Right lobe of liver (tissue), 4 donors: ENCODE results near the gene CCK.

Experiments
- POLR2A ChIP-seq: fragments of 450-650 bp; IDR thresholded peaks from one replicate; pipeline ENCODE4 v1.6.1; 2017; ENCODE audit warnings: antibody characterized with exemption, mild to moderate bottlenecking
- TF ChIP-seq, protein P1 (sequence below), 4 donors: fragments of 200-600 bp in 3 of 4; fragments of 450-650 bp in 1 of 4; IDR thresholded peaks; one replicate each; pipeline versions ENCODE4 v1.5.1 to v1.8.0; 2016 to 2022; ENCODE audit warnings: antibody characterized with exemption in 4 of 4, mild to moderate bottlenecking in 2 of 4
- donor health status: DM: no; HTN: no; CAD: no.
- donor health status: DM: no; HTN: no; CAD: no.
- donor health status: DM: no; HTN: yes; CAD: no.

DNA sequence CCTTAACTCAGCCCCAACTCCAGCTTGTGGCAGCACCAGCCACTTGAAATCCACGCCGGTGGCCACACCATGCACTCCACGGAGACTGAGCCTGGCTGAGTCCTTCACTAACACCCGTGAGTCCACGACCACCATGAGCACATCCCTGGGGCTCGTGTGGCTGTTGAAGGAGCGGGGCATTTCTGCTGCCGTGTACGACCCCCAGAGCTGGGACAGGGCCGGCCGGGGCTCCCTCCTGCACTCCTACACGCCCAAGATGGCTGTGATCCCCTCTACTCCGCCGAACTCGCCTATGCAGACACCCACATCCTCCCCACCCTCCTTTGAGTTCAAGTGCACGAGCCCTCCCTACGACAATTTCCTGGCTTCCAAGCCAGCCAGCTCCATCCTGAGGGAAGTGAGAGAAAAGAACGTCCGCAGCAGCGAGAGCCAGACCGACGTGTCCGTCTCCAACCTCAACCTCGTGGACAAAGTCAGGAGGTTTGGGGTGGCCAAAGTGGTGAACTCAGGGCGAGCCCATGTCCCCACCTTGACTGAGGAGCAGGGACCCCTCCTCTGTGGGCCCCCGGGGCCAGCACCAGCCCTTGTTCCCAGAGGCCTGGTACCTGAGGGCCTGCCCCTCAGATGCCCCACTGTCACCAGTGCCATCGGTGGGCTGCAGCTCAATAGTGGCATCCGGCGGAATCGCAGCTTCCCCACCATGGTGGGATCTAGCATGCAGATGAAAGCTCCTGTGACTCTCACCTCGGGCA lies 42.9 kb downstream of the CCK start:
- TF ChIP-seq, protein P1, sequence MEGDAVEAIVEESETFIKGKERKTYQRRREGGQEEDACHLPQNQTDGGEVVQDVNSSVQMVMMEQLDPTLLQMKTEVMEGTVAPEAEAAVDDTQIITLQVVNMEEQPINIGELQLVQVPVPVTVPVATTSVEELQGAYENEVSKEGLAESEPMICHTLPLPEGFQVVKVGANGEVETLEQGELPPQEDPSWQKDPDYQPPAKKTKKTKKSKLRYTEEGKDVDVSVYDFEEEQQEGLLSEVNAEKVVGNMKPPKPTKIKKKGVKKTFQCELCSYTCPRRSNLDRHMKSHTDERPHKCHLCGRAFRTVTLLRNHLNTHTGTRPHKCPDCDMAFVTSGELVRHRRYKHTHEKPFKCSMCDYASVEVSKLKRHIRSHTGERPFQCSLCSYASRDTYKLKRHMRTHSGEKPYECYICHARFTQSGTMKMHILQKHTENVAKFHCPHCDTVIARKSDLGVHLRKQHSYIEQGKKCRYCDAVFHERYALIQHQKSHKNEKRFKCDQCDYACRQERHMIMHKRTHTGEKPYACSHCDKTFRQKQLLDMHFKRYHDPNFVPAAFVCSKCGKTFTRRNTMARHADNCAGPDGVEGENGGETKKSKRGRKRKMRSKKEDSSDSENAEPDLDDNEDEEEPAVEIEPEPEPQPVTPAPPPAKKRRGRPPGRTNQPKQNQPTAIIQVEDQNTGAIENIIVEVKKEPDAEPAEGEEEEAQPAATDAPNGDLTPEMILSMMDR (IDR thresholded peaks at IDR 0.05): no peak
- no peak for TF ChIP-seq POLR2A
